DOHH2 (cell line): ENCODE measurements around the gene ETS2.

Source experiments
- H3F3A ChIP-seq: fragments of 200-600 bp; sonication (generic), shearing (Covaris generic); 2 replicates; pipeline ENCODE4 v1.6.0; 2016; ENCODE audit warnings: antibody characterized with exemption, mild to moderate bottlenecking; ENCODE audit not compliant: control insufficient read depth, insufficient read depth
- H3K27ac ChIP-seq: fragments of 200-600 bp; sonication (generic); 2 replicates; pipeline ENCODE4 v1.5.1; 2014; ENCODE audit warnings: low read depth, mild to moderate bottlenecking, low read length, moderate library complexity
- H3K27me3 ChIP-seq: fragments of 200-600 bp; sonication (generic); 2 replicates; pipeline ENCODE4 v1.6.1; 2014; ENCODE audit warnings: mild to moderate bottlenecking, low read length, mixed read lengths; ENCODE audit not compliant: control insufficient read depth
- H3K36me3 ChIP-seq: fragments of 200-600 bp; sonication (generic); 2 replicates; pipeline ENCODE4 v1.6.1; 2014; ENCODE audit warnings: mild to moderate bottlenecking, low read length, moderate library complexity, mixed read lengths; ENCODE audit not compliant: control insufficient read depth
- H3K4me1 ChIP-seq: fragments of 200-600 bp; sonication (generic); 2 replicates; pipeline ENCODE4 v1.6.1; 2014; ENCODE audit warnings: mild to moderate bottlenecking, low read length, mixed read lengths; ENCODE audit not compliant: control insufficient read depth
- H3K4me2 ChIP-seq: fragments of 200-600 bp; sonication (generic); 2 replicates; pipeline ENCODE4 v1.6.0; 2014; ENCODE audit warnings: mild to moderate bottlenecking, low read length, moderate library complexity
- H3K4me3 ChIP-seq: fragments of 200-600 bp; sonication (generic); 2 replicates; pipeline ENCODE4 v1.5.1; 2014; ENCODE audit warnings: mild to moderate bottlenecking, low read length, mixed read lengths
- H3K79me2 ChIP-seq: fragments of 200-600 bp; sonication (generic); 2 replicates; pipeline ENCODE4 v1.6.1; 2014; ENCODE audit warnings: mild to moderate bottlenecking, low read length, mixed read lengths; ENCODE audit not compliant: control insufficient read depth
- H3K9me2 ChIP-seq: fragments of 200-600 bp; sonication (generic); replicated peaks from 2 replicates; pipeline ENCODE4 v1.6.1; 2014; ENCODE audit warnings: mild to moderate bottlenecking, low read length, mixed read lengths; ENCODE audit not compliant: control insufficient read depth
- H3K9me3 ChIP-seq: fragments of 200-600 bp; sonication (generic); 2 replicates; pipeline ENCODE4 v1.6.1; 2014; ENCODE audit warnings: antibody characterized with exemption, low read length, mixed read lengths; ENCODE audit not compliant: control insufficient read depth, insufficient read depth
- H4K20me1 ChIP-seq: fragments of 200-600 bp; sonication (generic); 2 replicates; pipeline ENCODE4 v1.6.0; 2014; ENCODE audit warnings: low read depth, mild to moderate bottlenecking, antibody characterized with exemption, low read length, moderate library complexity; ENCODE audit not compliant: control insufficient read depth, insufficient read depth
- EZH2phosphoT487 ChIP-seq: fragments of 200-600 bp; sonication (generic); IDR thresholded peaks from 2 replicates; pipeline ENCODE4 v1.6.1; 2017; ENCODE audit warnings: borderline replicate concordance, mild to moderate bottlenecking, antibody characterized with exemption, low read length, moderate library complexity, mixed read lengths
- TF ChIP-seq, protein P1 (sequence below): fragments of 200-600 bp; sonication (generic); IDR thresholded peaks from one replicate; pipeline ENCODE4 v1.5.1; 2014; ENCODE audit warnings: antibody characterized with exemption, mild to moderate bottlenecking, low read depth, low read length; ENCODE audit not compliant: poor library complexity, severe bottlenecking

The ETS2 gene

DNA sequence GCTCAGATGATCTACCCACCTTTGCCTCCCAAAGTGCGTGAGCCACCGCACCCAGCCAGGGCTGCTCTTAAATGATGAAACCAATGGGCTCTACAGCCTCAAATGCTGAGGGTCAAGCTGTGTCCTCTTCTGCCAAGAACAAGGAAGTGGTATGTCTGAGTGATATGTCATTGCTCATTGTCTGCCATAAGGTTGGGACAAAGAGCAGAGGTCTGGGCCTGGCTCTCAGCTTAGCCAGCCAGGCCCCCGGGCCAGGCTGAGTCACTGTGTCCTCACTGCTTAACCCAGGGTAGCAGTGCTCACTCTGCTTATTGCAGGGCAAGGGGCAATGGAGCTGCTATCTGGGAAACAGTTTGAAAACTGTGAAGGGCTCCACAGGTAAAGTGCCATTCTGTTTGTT is 8.3 kb upstream of the ETS2 start:
- no peak overlapping the region for H3K27ac ChIP-seq
- H3K36me3 ChIP-seq: no peaks in the 10 kb centered on the region
- H3K79me2 ChIP-seq: no peaks in the 10 kb centered on the region
- H3K9me3 ChIP-seq: no peaks in the 10 kb centered on the region
- no peaks in the 10 kb centered on the region for H3K9me2 ChIP-seq
- no peaks in the 10 kb centered on the region for H4K20me1 ChIP-seq
- TF ChIP-seq, protein P1, sequence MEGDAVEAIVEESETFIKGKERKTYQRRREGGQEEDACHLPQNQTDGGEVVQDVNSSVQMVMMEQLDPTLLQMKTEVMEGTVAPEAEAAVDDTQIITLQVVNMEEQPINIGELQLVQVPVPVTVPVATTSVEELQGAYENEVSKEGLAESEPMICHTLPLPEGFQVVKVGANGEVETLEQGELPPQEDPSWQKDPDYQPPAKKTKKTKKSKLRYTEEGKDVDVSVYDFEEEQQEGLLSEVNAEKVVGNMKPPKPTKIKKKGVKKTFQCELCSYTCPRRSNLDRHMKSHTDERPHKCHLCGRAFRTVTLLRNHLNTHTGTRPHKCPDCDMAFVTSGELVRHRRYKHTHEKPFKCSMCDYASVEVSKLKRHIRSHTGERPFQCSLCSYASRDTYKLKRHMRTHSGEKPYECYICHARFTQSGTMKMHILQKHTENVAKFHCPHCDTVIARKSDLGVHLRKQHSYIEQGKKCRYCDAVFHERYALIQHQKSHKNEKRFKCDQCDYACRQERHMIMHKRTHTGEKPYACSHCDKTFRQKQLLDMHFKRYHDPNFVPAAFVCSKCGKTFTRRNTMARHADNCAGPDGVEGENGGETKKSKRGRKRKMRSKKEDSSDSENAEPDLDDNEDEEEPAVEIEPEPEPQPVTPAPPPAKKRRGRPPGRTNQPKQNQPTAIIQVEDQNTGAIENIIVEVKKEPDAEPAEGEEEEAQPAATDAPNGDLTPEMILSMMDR: no peak
- no peak for TF ChIP-seq EZH2phosphoT487
- H3K4me1 ChIP-seq: no peaks in the 10 kb centered on the region
- H3K27me3 ChIP-seq: no peaks in the 10 kb centered on the region
- H3K4me3 ChIP-seq: no peak overlapping the region
- H3K4me2 ChIP-seq: no peak overlapping the region
- no peaks in the 10 kb centered on the region for H3F3A ChIP-seq

DNA sequence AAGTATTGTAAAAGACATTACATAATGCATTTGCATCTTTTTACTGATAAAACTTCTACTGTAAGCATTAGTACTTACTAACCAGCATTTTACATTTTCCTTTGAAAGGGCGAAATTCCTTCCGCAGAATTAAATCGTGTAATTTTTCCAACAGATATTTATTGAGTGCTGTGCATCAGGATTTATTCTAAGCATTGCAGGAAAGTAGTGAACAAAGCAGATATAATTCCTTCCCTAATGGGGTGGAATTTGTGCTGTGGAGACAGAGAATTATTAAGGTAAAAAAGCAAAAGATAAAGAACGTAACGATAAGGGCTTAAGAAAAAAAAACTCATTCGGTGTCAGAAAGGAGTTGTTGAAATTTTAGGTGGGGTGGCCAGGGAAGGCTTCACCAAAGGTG is 7.6 kb upstream of the ETS2 start:
- H3K9me2 ChIP-seq: no peaks in the 10 kb centered on the region
- no peaks in the 10 kb centered on the region for H3K36me3 ChIP-seq
- H3K27me3 ChIP-seq: no peaks in the 10 kb centered on the region
- no peak overlapping the region for H3K27ac ChIP-seq
- no peaks in the 10 kb centered on the region for H3K9me3 ChIP-seq
- no peak for TF ChIP-seq EZH2phosphoT487
- TF ChIP-seq, protein P1: no peak
- H4K20me1 ChIP-seq: no peaks in the 10 kb centered on the region
- no peaks in the 10 kb centered on the region for H3K4me1 ChIP-seq
- H3K4me2 ChIP-seq: no peak overlapping the region
- no peak overlapping the region for H3K4me3 ChIP-seq
- H3K79me2 ChIP-seq: no peaks in the 10 kb centered on the region
- no peaks in the 10 kb centered on the region for H3F3A ChIP-seq

DNA sequence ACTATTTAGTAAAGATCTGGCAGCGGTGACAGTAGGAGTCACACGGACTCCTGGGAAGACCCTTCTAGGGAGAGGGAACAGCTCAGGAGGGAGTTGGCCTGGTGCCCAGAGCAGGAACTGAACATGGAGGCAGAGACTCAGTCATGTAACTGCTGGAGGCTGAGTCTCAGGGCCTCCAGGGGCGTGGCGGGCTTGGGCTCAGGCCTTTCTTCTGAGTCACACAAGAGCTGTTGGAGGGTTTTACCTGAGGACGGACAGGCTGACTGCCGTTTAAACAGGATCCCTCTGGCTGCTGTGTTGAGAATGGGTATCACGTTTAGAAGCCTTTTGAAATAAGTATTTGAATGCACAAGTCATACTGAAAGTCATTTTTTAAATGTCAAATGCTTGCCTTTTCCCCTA is 7.2 kb upstream of the ETS2 start:
- H3K4me2 ChIP-seq: no peak overlapping the region
- no peaks in the 10 kb centered on the region for H3K9me3 ChIP-seq
- no peaks in the 10 kb centered on the region for H3K4me1 ChIP-seq
- H3K4me3 ChIP-seq: no peak overlapping the region
- no peaks in the 10 kb centered on the region for H4K20me1 ChIP-seq
- no peaks in the 10 kb centered on the region for H3K9me2 ChIP-seq
- no peak overlapping the region for H3K27ac ChIP-seq
- no peaks in the 10 kb centered on the region for H3K27me3 ChIP-seq
- H3K36me3 ChIP-seq: no peaks in the 10 kb centered on the region
- no peaks in the 10 kb centered on the region for H3F3A ChIP-seq
- TF ChIP-seq, protein P1: no peak
- no peak for TF ChIP-seq EZH2phosphoT487
- H3K79me2 ChIP-seq: no peaks in the 10 kb centered on the region
